Panc1 (cell line): ENCODE data around the gene THTPA. TPM values are rescaled to one million over a fixed set of nuclear protein-coding genes. Genes with fewer than 3 reads are reported as not detected.

ENCODE experiments used
- ATAC-seq: fragments of 200-7000 bp; cut with Tn5 transposase; 2 replicates; pipeline ENCODE4 v1.9.1; 2020; ENCODE audit warnings: mild to moderate bottlenecking, moderate library complexity
- BruUV-seq: library from RNA; stranded (reverse); fragments of 400-500 nt; replicated peaks from 2 replicates; lab custom pipeline; 2021; lab: Mats Ljungman, UMichigan
- CTCF ChIA-PET: fragments of 300-600 bp; sonication (Branson Sonifier 250); formaldehyde crosslinking; loops from one replicate; lab custom pipeline; 2022; ENCODE audit warnings: antibody characterized with exemption; lab: Charles Lee
- POLR2A ChIA-PET: fragments of 300-600 bp; sonication (Branson Sonifier 250); formaldehyde crosslinking; loops from one replicate; lab custom pipeline; 2022; ENCODE audit warnings: antibody characterized with exemption; lab: Charles Lee
- DNase-seq: peaks from one replicate; pipeline ENCODE4 v3.0.0-alpha.2; 2010; ENCODE audit warnings: low read depth, low spot score
- H3K27ac ChIP-seq: 2 replicates; pipeline ENCODE4 v1.5.1; 2011; ENCODE audit warnings: mild to moderate bottlenecking, low read length, inconsistent platforms
- H3K27me3 ChIP-seq: fragments of 200-500 bp; sonication (Bioruptor generic); 2 replicates; pipeline ENCODE4 v1.6.0; 2014; ENCODE audit warnings: low read length, inconsistent platforms; ENCODE audit not compliant: control insufficient read depth, insufficient read depth
- H3K36me3 ChIP-seq: fragments of 200-500 bp; sonication (Bioruptor generic); 2 replicates; pipeline ENCODE4 v1.5.1; 2014; ENCODE audit warnings: inconsistent platforms, mild to moderate bottlenecking, low read length, moderate library complexity; ENCODE audit not compliant: control insufficient read depth, insufficient read depth
- H3K4me1 ChIP-seq: 2 replicates; pipeline ENCODE4 v1.5.1; 2011; ENCODE audit warnings: inconsistent platforms, mild to moderate bottlenecking, low read length, moderate library complexity; ENCODE audit not compliant: control insufficient read depth, insufficient read depth
- H3K4me3 ChIP-seq, 2 experiments: 2 replicates each; pipeline ENCODE4 v1.5.1; 2011 to 2012; ENCODE audit warnings: low read depth in 2 of 2, low read length in 2 of 2, mild to moderate bottlenecking in 2 of 2, inconsistent platforms in 1 of 2, moderate library complexity in 1 of 2
- H3K9me3 ChIP-seq: fragments of 200-500 bp; sonication (Bioruptor generic); 2 replicates; pipeline ENCODE4 v1.5.1; 2014; ENCODE audit warnings: low read depth, mild to moderate bottlenecking, inconsistent platforms, low read length, moderate library complexity; ENCODE audit not compliant: control insufficient read depth, insufficient read depth
- POLR2AphosphoS5 ChIP-seq: IDR thresholded peaks from 2 replicates; pipeline ENCODE4 v1.6.1; 2012; ENCODE audit warnings: mild to moderate bottlenecking, low read depth, low read length, moderate library complexity
- SIN3A ChIP-seq: IDR thresholded peaks from 2 replicates; pipeline ENCODE4 v1.6.1; 2012; ENCODE audit warnings: low read depth, mild to moderate bottlenecking, low read length, moderate library complexity, borderline replicate concordance; ENCODE audit not compliant: insufficient read depth
- TCF7L2 ChIP-seq: IDR thresholded peaks from 2 replicates; pipeline ENCODE4 v1.6.1; 2011; ENCODE audit warnings: mild to moderate bottlenecking, low read depth, low read length, inconsistent platforms
- in situ Hi-C: cut with HindIII; loops from 2 replicates; pipeline ENCODE4 v1.10.0; 2016; ENCODE audit warnings: low sequenced_read_pairs, low pct_unique_long_range_greater_than_20kb
- intact Hi-C: fragments of 100-400 bp; cut with micrococcal nuclease; formaldehyde crosslinking; loops from one replicate; pipeline ENCODE4 v1.10.0; 2022; ENCODE audit not compliant: unreplicated experiment
- total RNA-seq: library from RNA; stranded (reverse); gene quantifications from one replicate; pipeline ENCODE4 v1.2.1, GENCODE V29; 2021; ENCODE audit not compliant: unreplicated experiment
- TF ChIP-seq, protein P1 (sequence below), 2 experiments: IDR thresholded peaks; 2 replicates each; pipeline ENCODE4 v1.6.1; 2011 to 2012; ENCODE audit warnings: low read depth in 2 of 2, control low read depth in 1 of 2, low read length in 1 of 2, mild to moderate bottlenecking in 1 of 2, moderate library complexity in 1 of 2; ENCODE audit not compliant: insufficient read depth in 1 of 2
- TF ChIP-seq, protein P2 (sequence below): fragments of 450-650 bp; IDR thresholded peaks from 2 replicates; pipeline ENCODE4 v1.5.1; 2017; ENCODE audit warnings: mild to moderate bottlenecking

The THTPA gene
- total RNA-seq, 1 experiment from 2014 or later, result 13.3 TPM

DNA sequence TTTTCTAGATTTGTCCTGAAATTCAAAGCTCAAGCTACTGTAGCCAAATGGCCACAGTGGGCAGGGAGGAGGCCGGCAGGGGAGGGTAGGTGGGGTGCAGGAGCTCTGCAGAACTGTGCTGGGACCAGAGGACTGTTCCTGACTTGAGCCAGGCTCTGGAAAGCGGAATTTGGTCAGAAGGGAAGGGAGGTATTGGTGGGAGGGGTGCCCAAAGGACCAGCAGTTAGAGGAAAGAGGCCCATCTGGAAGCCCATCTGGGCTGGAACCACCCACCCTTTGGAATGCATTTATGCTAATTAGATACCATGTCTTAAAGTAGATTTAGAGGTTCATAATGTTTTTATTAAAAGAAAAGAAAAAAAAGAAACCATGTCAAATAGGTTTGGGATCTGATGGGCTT, 47.0 kb downstream of the THTPA start:
- Histone ChIP-seq H3K27me3 (peaks cover 3% of the 10 kb centered on the region; the same call in 1 of the 2 replicates), H3K4me1 (no peaks in the 10 kb centered on the region), H3K27ac (no peak overlapping the region), H3K36me3 (no peaks in the 10 kb centered on the region), H3K4me3 (no peak overlapping the region), H3K9me3 (no peaks in the 10 kb centered on the region)
- TF ChIP-seq POLR2AphosphoS5 (no peak), TCF7L2 (no peak), SIN3A (no peak)
- TF ChIP-seq, protein P1, sequence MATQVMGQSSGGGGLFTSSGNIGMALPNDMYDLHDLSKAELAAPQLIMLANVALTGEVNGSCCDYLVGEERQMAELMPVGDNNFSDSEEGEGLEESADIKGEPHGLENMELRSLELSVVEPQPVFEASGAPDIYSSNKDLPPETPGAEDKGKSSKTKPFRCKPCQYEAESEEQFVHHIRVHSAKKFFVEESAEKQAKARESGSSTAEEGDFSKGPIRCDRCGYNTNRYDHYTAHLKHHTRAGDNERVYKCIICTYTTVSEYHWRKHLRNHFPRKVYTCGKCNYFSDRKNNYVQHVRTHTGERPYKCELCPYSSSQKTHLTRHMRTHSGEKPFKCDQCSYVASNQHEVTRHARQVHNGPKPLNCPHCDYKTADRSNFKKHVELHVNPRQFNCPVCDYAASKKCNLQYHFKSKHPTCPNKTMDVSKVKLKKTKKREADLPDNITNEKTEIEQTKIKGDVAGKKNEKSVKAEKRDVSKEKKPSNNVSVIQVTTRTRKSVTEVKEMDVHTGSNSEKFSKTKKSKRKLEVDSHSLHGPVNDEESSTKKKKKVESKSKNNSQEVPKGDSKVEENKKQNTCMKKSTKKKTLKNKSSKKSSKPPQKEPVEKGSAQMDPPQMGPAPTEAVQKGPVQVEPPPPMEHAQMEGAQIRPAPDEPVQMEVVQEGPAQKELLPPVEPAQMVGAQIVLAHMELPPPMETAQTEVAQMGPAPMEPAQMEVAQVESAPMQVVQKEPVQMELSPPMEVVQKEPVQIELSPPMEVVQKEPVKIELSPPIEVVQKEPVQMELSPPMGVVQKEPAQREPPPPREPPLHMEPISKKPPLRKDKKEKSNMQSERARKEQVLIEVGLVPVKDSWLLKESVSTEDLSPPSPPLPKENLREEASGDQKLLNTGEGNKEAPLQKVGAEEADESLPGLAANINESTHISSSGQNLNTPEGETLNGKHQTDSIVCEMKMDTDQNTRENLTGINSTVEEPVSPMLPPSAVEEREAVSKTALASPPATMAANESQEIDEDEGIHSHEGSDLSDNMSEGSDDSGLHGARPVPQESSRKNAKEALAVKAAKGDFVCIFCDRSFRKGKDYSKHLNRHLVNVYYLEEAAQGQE (IDR thresholded peaks at IDR 0.05; ENCODE audit: insufficient read depth in 1 of 2, low read depth in 2 of 2, low read length in 1 of 2), result no peak
- no TSS peak for BruUV-seq
- intact Hi-C loops, result no loop called here
- in situ Hi-C loops, result no loop called here
- ChIA-PET POLR2A (no interaction called here), CTCF (no interaction called here)
- ATAC-seq (no peak), DNase-seq (no peak)

DNA sequence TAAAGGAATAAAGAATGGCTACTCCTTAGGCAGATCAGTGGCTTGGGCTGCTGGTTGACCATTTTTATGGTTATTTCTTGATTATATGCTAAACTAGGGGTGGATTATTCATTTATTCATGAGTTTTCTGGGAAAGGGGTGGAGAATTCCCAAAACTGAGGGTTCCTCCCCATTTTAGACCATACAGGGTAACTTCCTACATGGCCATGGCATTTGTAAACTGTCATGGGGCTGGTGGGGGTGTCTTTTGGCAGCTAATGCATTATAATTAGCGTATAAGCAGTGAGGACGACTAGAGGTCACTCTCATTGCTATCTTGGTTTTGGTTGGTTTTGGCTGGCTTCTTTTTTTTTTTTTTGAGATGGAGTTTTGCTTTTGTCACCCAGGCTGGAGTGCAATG, 48.1 kb downstream of the THTPA start:
- H3K9me3 ChIP-seq, result no peaks in the 10 kb centered on the region
- no peak for TF ChIP-seq TCF7L2
- TF ChIP-seq POLR2AphosphoS5, result no peak
- TF ChIP-seq, protein P2, sequence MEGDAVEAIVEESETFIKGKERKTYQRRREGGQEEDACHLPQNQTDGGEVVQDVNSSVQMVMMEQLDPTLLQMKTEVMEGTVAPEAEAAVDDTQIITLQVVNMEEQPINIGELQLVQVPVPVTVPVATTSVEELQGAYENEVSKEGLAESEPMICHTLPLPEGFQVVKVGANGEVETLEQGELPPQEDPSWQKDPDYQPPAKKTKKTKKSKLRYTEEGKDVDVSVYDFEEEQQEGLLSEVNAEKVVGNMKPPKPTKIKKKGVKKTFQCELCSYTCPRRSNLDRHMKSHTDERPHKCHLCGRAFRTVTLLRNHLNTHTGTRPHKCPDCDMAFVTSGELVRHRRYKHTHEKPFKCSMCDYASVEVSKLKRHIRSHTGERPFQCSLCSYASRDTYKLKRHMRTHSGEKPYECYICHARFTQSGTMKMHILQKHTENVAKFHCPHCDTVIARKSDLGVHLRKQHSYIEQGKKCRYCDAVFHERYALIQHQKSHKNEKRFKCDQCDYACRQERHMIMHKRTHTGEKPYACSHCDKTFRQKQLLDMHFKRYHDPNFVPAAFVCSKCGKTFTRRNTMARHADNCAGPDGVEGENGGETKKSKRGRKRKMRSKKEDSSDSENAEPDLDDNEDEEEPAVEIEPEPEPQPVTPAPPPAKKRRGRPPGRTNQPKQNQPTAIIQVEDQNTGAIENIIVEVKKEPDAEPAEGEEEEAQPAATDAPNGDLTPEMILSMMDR, result no peak
- TF ChIP-seq, protein P1 (IDR thresholded peaks at IDR 0.05; ENCODE audit: insufficient read depth in 1 of 2, low read depth in 2 of 2, low read length in 1 of 2), result no peak
- no peak for TF ChIP-seq SIN3A
- no peak for ATAC-seq
- ChIA-PET CTCF (no interaction called here), POLR2A (no interaction called here)
- no peaks in the 10 kb centered on the region for H3K36me3 ChIP-seq
- in situ Hi-C loops (no loop called here), intact Hi-C loops (no loop called here)
- no peak overlapping the region for H3K4me3 ChIP-seq
- H3K4me1 ChIP-seq, result no peaks in the 10 kb centered on the region
- DNase-seq, result no peak
- peaks cover 3% of the 10 kb centered on the region; the same call in 1 of the 2 replicates for H3K27me3 ChIP-seq
- no peak overlapping the region for H3K27ac ChIP-seq
- BruUV-seq, result no TSS peak
